Activated T-cell treated with anti-CD3 and anti-CD28 coated beads, Interleukin-2, amount 50 U/mL, for 72 hours (primary cell): Measurements from ENCODE around the gene IGSF9B. TPM values are rescaled to one million over a fixed set of nuclear protein-coding genes. Genes with fewer than 3 reads are reported as not detected.

ENCODE experiments used
- ATAC-seq, 2 donors: fragments of 150-1000 bp; cut with Tn5 transposase; replicated peaks in 1 of 2; 2 replicates each; pipeline ENCODE4 v1.10.0; 2021; ENCODE audit warnings: moderate library complexity in 2 of 2, mild to moderate bottlenecking in 1 of 2
- DNase-seq, 2 donors: peaks; one replicate each; pipeline ENCODE4 v3.0.0; 2021 to 2022; ENCODE audit warnings: mixed read lengths in 1 of 2
- H3K27ac Mint-ChIP-seq: one replicate; pipeline ENCODE4 v1.8.0; 2022; ENCODE audit warnings: mild to moderate bottlenecking, moderate library complexity, mixed read lengths
- H3K27me3 Mint-ChIP-seq: one replicate; pipeline ENCODE4 v1.8.0; 2022; ENCODE audit warnings: low read depth, mixed read lengths
- H3K36me3 Mint-ChIP-seq, 2 donors: one replicate each; pipeline ENCODE4 v1.8.0; 2022; ENCODE audit warnings: mixed read lengths in 2 of 2, mild to moderate bottlenecking in 1 of 2; ENCODE audit not compliant: insufficient read depth in 2 of 2
- H3K4me1 Mint-ChIP-seq: one replicate; pipeline ENCODE4 v1.8.0; 2022; ENCODE audit warnings: low read depth, mixed read lengths
- H3K4me3 Mint-ChIP-seq, 2 donors: one replicate each; pipeline ENCODE4 v1.8.0; 2022; ENCODE audit warnings: mild to moderate bottlenecking in 2 of 2, mixed read lengths in 2 of 2, moderate library complexity in 2 of 2
- H3K9me3 Mint-ChIP-seq, 2 donors: one replicate each; pipeline ENCODE4 v1.8.0; 2022; ENCODE audit warnings: mixed read lengths in 2 of 2
- total RNA-seq, 2 donors: library from RNA; stranded (reverse); gene quantifications; one replicate each; pipeline ENCODE4 v1.2.3, GENCODE V29; 2022

IGSF9B gene
- total RNA-seq, 2 donors from 2014 or later: 81.8 to 87.0 TPM

- H3K27ac Mint-ChIP-seq: peak overlapping the region; percentile 2
- H3K4me1 Mint-ChIP-seq: peaks cover 77% of the 10 kb centered on the region
- ATAC-seq (peak; percentile 57 to 59), DNase-seq (peak; percentile 76 to 83)
- no peaks in the 10 kb centered on the region for H3K9me3 Mint-ChIP-seq
- H3K4me3 Mint-ChIP-seq: peak overlapping the region; percentile 68 to 82
- H3K36me3 Mint-ChIP-seq: peaks cover 2 to 10% of the 10 kb centered on the region in 2 donors
- no peaks in the 10 kb centered on the region for H3K27me3 Mint-ChIP-seq
These were observed 9.4 kb downstream of the IGSF9B start for GRCh38 chr11:133947321-133947756.

- Mint-ChIP-seq H3K27me3 (no peaks in the 10 kb centered on the region), H3K4me3 (peak overlapping the region; percentile 80 to 82), H3K9me3 (no peaks in the 10 kb centered on the region), H3K36me3 (peaks cover 3 to 14% of the 10 kb centered on the region in 2 donors), H3K4me1 (peaks cover 74% of the 10 kb centered on the region), H3K27ac (no peak overlapping the region)
- DNase-seq (peak; percentile 37 to 63), ATAC-seq (peak; percentile 12 to 16)
These were observed 10.0 kb downstream of the IGSF9B start for GRCh38 chr11:133946541-133947318.

- Mint-ChIP-seq H3K4me1 (peaks cover 74% of the 10 kb centered on the region), H3K36me3 (peaks cover 3 to 17% of the 10 kb centered on the region in 2 donors), H3K27ac (no peak overlapping the region), H3K9me3 (no peaks in the 10 kb centered on the region), H3K27me3 (no peaks in the 10 kb centered on the region), H3K4me3 (peak overlapping the region; percentile 80 to 82)
- DNase-seq (no peak), ATAC-seq (no peak)
These were observed 10.7 kb downstream of the IGSF9B start for GRCh38 chr11:133946051-133946450.

GRCh38 chr11:133945087-133945974, 11.4 kb downstream of the IGSF9B start:
- Mint-ChIP-seq H3K9me3 (peaks cover 0 to 2% of the 10 kb centered on the region in 2 donors), H3K27me3 (no peaks in the 10 kb centered on the region), H3K4me1 (peaks cover 74% of the 10 kb centered on the region), H3K4me3 (peak overlapping the region; percentile 80 to 82), H3K36me3 (peaks cover 6 to 22% of the 10 kb centered on the region in 2 donors), H3K27ac (peak overlapping the region; percentile 39)
- ATAC-seq (peak; percentile 80 to 81), DNase-seq (peak; percentile 88 to 93)

GRCh38 chr11:133943950-133944698, 12.6 kb downstream of the IGSF9B start:
- H3K9me3 Mint-ChIP-seq: peaks cover 0 to 2% of the 10 kb centered on the region in 2 donors
- no peak overlapping the region for H3K27ac Mint-ChIP-seq
- H3K27me3 Mint-ChIP-seq: no peaks in the 10 kb centered on the region
- H3K36me3 Mint-ChIP-seq: peaks cover 15 to 33% of the 10 kb centered on the region in 2 donors
- H3K4me3 Mint-ChIP-seq: peak overlapping the region; percentile 80 to 82
- ATAC-seq: no peak
- peaks cover 70% of the 10 kb centered on the region for H3K4me1 Mint-ChIP-seq
- no peak for DNase-seq

GRCh38 chr11:133942577-133942976, 14.2 kb downstream of the IGSF9B start:
- H3K9me3 Mint-ChIP-seq: peaks cover 0 to 2% of the 10 kb centered on the region in 2 donors
- H3K27ac Mint-ChIP-seq: no peak overlapping the region
- peaks cover 15 to 36% of the 10 kb centered on the region in 2 donors for H3K36me3 Mint-ChIP-seq
- DNase-seq: no peak
- ATAC-seq: no peak
- peaks cover 55% of the 10 kb centered on the region for H3K4me1 Mint-ChIP-seq
- H3K4me3 Mint-ChIP-seq: no peak overlapping the region
- H3K27me3 Mint-ChIP-seq: no peaks in the 10 kb centered on the region

GRCh38 chr11:133941546-133941945, 15.2 kb downstream of the IGSF9B start:
- Mint-ChIP-seq H3K4me3 (no peak overlapping the region), H3K27ac (no peak overlapping the region), H3K4me1 (peaks cover 45% of the 10 kb centered on the region), H3K9me3 (peaks cover 0 to 2% of the 10 kb centered on the region in 2 donors), H3K27me3 (no peaks in the 10 kb centered on the region), H3K36me3 (peaks cover 15 to 36% of the 10 kb centered on the region in 2 donors)
- DNase-seq (no peak), ATAC-seq (no peak)

- no peak for DNase-seq
- H3K27ac Mint-ChIP-seq: no peak overlapping the region
- no peak for ATAC-seq
- peaks cover 14 to 36% of the 10 kb centered on the region in 2 donors for H3K36me3 Mint-ChIP-seq
- H3K4me1 Mint-ChIP-seq: peaks cover 30% of the 10 kb centered on the region
- no peaks in the 10 kb centered on the region for H3K27me3 Mint-ChIP-seq
- no peak overlapping the region for H3K4me3 Mint-ChIP-seq
- H3K9me3 Mint-ChIP-seq: peaks cover 0 to 2% of the 10 kb centered on the region in 2 donors
These were observed 16.7 kb downstream of the IGSF9B start for GRCh38 chr11:133940034-133940433.

GRCh38 chr11:133939558-133939957, 17.2 kb downstream of the IGSF9B start:
- ATAC-seq: no peak
- Mint-ChIP-seq H3K9me3 (peaks cover 0 to 2% of the 10 kb centered on the region in 2 donors), H3K27ac (no peak overlapping the region), H3K27me3 (no peaks in the 10 kb centered on the region), H3K4me1 (peaks cover 26% of the 10 kb centered on the region), H3K4me3 (no peak overlapping the region), H3K36me3 (peaks cover 14 to 36% of the 10 kb centered on the region in 2 donors)
- no peak for DNase-seq

GRCh38 chr11:133938166-133938565, 18.6 kb downstream of the IGSF9B start:
- no peak for ATAC-seq
- Mint-ChIP-seq H3K9me3 (peaks cover 0 to 2% of the 10 kb centered on the region in 2 donors), H3K27me3 (no peaks in the 10 kb centered on the region), H3K27ac (no peak overlapping the region), H3K36me3 (peaks cover 14 to 28% of the 10 kb centered on the region in 2 donors), H3K4me1 (peaks cover 12% of the 10 kb centered on the region), H3K4me3 (no peak overlapping the region)
- no peak for DNase-seq

GRCh38 chr11:133937468-133937867, 19.3 kb downstream of the IGSF9B start:
- DNase-seq (no peak), ATAC-seq (no peak)
- Mint-ChIP-seq H3K27me3 (no peaks in the 10 kb centered on the region), H3K4me1 (peaks cover 5% of the 10 kb centered on the region), H3K36me3 (peaks cover 14 to 28% of the 10 kb centered on the region in 2 donors), H3K27ac (no peak overlapping the region), H3K4me3 (no peak overlapping the region), H3K9me3 (peaks cover 0 to 2% of the 10 kb centered on the region in 2 donors)

- Mint-ChIP-seq H3K9me3 (peaks cover 0 to 2% of the 10 kb centered on the region in 2 donors), H3K27me3 (no peaks in the 10 kb centered on the region), H3K27ac (no peak overlapping the region), H3K4me1 (peaks cover 5% of the 10 kb centered on the region), H3K36me3 (peaks cover 13 to 27% of the 10 kb centered on the region in 2 donors), H3K4me3 (no peak overlapping the region)
- DNase-seq (no peak), ATAC-seq (no peak)
These were observed 19.8 kb downstream of the IGSF9B start for GRCh38 chr11:133937015-133937414.
